IMR-90 (cell line): ENCODE data around the gene TTC16. TPM values are rescaled to one million over a fixed set of nuclear protein-coding genes. Genes with fewer than 3 reads are reported as not detected.

ENCODE experiments used
- ATAC-seq: fragments of 200-7000 bp; cut with Tn5 transposase; 2 replicates; pipeline ENCODE4 v1.9.1; 2020; ENCODE audit warnings: low read depth, mild to moderate bottlenecking, moderate library complexity
- BruUV-seq: library from RNA; stranded (reverse); fragments of 400-500 nt; replicated peaks from 2 replicates; lab custom pipeline; 2021; lab: Mats Ljungman, UMichigan
- CTCF ChIA-PET: fragments of 300-600 bp; formaldehyde crosslinking; extraction: SDS; loops from one replicate; lab custom pipeline; 2021; ENCODE audit warnings: antibody characterized with exemption; lab: Yijun Ruan, JAX
- POLR2A ChIA-PET: fragments of 300-600 bp; sonication (Branson Sonifier 250); formaldehyde crosslinking; loops from one replicate; lab custom pipeline; 2022; ENCODE audit warnings: antibody characterized with exemption; ENCODE audit not compliant: unreplicated experiment; lab: Charles Lee
- DNase-seq: peaks from one replicate; pipeline ENCODE4 v3.0.0; 2013
- H2AFZ ChIP-seq: replicated peaks from 2 replicates; pipeline ENCODE3; 2013; ENCODE audit warnings: low read length, mild to moderate bottlenecking; ENCODE audit not compliant: poor library complexity
- H2AK5ac ChIP-seq: 2 replicates; pipeline ENCODE4 v1.6.1; 2013; ENCODE audit warnings: low read depth, low read length, inconsistent platforms
- H2AK9ac ChIP-seq: replicated peaks from 2 replicates; pipeline ENCODE3; 2013; ENCODE audit warnings: mild to moderate bottlenecking, low read depth, low read length, moderate library complexity; ENCODE audit not compliant: poor library complexity
- H2BK120ac ChIP-seq: 2 replicates; pipeline ENCODE4 v1.6.1; 2013; ENCODE audit warnings: low read depth, low read length, inconsistent platforms
- H2BK15ac ChIP-seq: 3 replicates; pipeline ENCODE4 v1.6.1; 2013; ENCODE audit warnings: low read depth, low read length, inconsistent platforms
- H2BK20ac ChIP-seq: 2 replicates; pipeline ENCODE4 v1.6.1; 2013; ENCODE audit warnings: low read depth, mild to moderate bottlenecking, inconsistent platforms, low read length, moderate library complexity
- H2BK5ac ChIP-seq: 2 replicates; pipeline ENCODE4 v1.6.1; 2013; ENCODE audit warnings: mild to moderate bottlenecking, low read depth, low read length, inconsistent platforms; ENCODE audit not compliant: poor library complexity, severe bottlenecking
- H3K14ac ChIP-seq: replicated peaks from 2 replicates; pipeline ENCODE4 v1.6.1; 2013; ENCODE audit warnings: low read depth, low read length, inconsistent platforms
- H3K18ac ChIP-seq: 2 replicates; pipeline ENCODE4 v1.6.1; 2013; ENCODE audit warnings: low read depth, low read length, control low read depth
- H3K23ac ChIP-seq: 2 replicates; pipeline ENCODE4 v1.6.1; 2013; ENCODE audit warnings: low read depth, low read length, inconsistent platforms
- H3K27ac ChIP-seq: 2 replicates; pipeline ENCODE4 v1.5.1; 2013; ENCODE audit warnings: mild to moderate bottlenecking, control low read depth, low read length; ENCODE audit not compliant: insufficient read depth
- H3K27me3 ChIP-seq: 2 replicates; pipeline ENCODE4 v1.6.1; 2013; ENCODE audit warnings: low read length; ENCODE audit not compliant: control insufficient read depth, insufficient read depth
- H3K36me3 ChIP-seq: 2 replicates; pipeline ENCODE4 v1.6.1; 2013; ENCODE audit warnings: low read length, mixed read lengths; ENCODE audit not compliant: control insufficient read depth, insufficient read depth
- H3K4ac ChIP-seq: 2 replicates; pipeline ENCODE4 v1.6.1; 2013; ENCODE audit warnings: low read depth, low read length, inconsistent platforms
- H3K4me1 ChIP-seq: 2 replicates; pipeline ENCODE4 v1.6.1; 2013; ENCODE audit warnings: low read length, mixed read lengths; ENCODE audit not compliant: control insufficient read depth, insufficient read depth
- H3K4me2 ChIP-seq: 2 replicates; pipeline ENCODE4 v1.6.1; 2013; ENCODE audit warnings: low read depth, mild to moderate bottlenecking, control low read depth, low read length, moderate library complexity
- H3K4me3 ChIP-seq: 2 replicates; pipeline ENCODE4 v1.5.1; 2013; ENCODE audit warnings: low read depth, mild to moderate bottlenecking, control low read depth, low read length, moderate library complexity; ENCODE audit not compliant: insufficient read depth
- H3K56ac ChIP-seq: 2 replicates; pipeline ENCODE4 v1.6.1; 2013; ENCODE audit warnings: low read length, inconsistent platforms; ENCODE audit not compliant: insufficient read depth; ENCODE audit errors: extremely low read depth
- H3K79me1 ChIP-seq, 2 experiments: 2 replicates each; pipeline ENCODE4 v1.6.1; 2013; ENCODE audit warnings: low read length in 2 of 2, inconsistent platforms in 1 of 2, low read depth in 1 of 2
- H3K9ac ChIP-seq: 2 replicates; pipeline ENCODE4 v1.6.1; 2013; ENCODE audit warnings: low read depth, low read length, control low read depth
- H3K9me1 ChIP-seq: 2 replicates; pipeline ENCODE4 v1.6.1; 2013; ENCODE audit warnings: low read length, inconsistent platforms; ENCODE audit not compliant: insufficient read depth
- H3K9me3 ChIP-seq: 2 replicates; pipeline ENCODE4 v1.6.1; 2013; ENCODE audit warnings: low read length; ENCODE audit not compliant: control insufficient read depth, insufficient read depth
- H4K20me1 ChIP-seq: 2 replicates; pipeline ENCODE4 v1.6.1; 2013; ENCODE audit warnings: low read length, inconsistent platforms; ENCODE audit not compliant: insufficient read depth
- H4K5ac ChIP-seq: 2 replicates; pipeline ENCODE4 v1.6.1; 2013; ENCODE audit warnings: mild to moderate bottlenecking, low read depth, low read length, control low read depth
- H4K8ac ChIP-seq, 2 experiments: 2 replicates each; pipeline ENCODE4 v1.6.1; 2013; ENCODE audit warnings: low read depth in 2 of 2, low read length in 2 of 2, control low read depth in 1 of 2, inconsistent platforms in 1 of 2
- H4K91ac ChIP-seq: 2 replicates; pipeline ENCODE4 v1.6.1; 2013; ENCODE audit warnings: low read depth, low read length, inconsistent platforms; ENCODE audit not compliant: insufficient read depth
- BHLHE40 ChIP-seq: fragments of 150-350 bp; IDR thresholded peaks from 2 replicates; pipeline ENCODE4 v1.6.1; 2016; ENCODE audit warnings: mild to moderate bottlenecking, low read depth, low read length
- CEBPB ChIP-seq: IDR thresholded peaks from 2 replicates; pipeline ENCODE4 v1.6.1; 2012; ENCODE audit warnings: low read depth, low read length, improper control_type of control experiment
- CHD1 ChIP-seq: IDR thresholded peaks from 2 replicates; pipeline ENCODE4 v1.6.1; 2012; ENCODE audit warnings: low read depth, low read length, improper control_type of control experiment
- CTCF ChIP-seq: conservative IDR thresholded peaks from 2 replicates; pipeline ENCODE4 v1.5.1; 2012; ENCODE audit warnings: mild to moderate bottlenecking, low read depth, low read length, improper control_type of control experiment
- FOS ChIP-seq: fragments of 150-350 bp; IDR thresholded peaks from 2 replicates; pipeline ENCODE4 v1.6.1; 2016; ENCODE audit warnings: low read depth, low read length
- MAZ ChIP-seq: IDR thresholded peaks from 2 replicates; pipeline ENCODE4 v1.6.1; 2012; ENCODE audit warnings: low read depth, mild to moderate bottlenecking, low read length, improper control_type of control experiment, moderate library complexity, borderline replicate concordance
- MXI1 ChIP-seq: IDR thresholded peaks from 2 replicates; pipeline ENCODE4 v1.6.1; 2012; ENCODE audit warnings: low read depth, mild to moderate bottlenecking, low read length, moderate library complexity, borderline replicate concordance
- NFE2L2 ChIP-seq: fragments of 150-350 bp; IDR thresholded peaks from 2 replicates; pipeline ENCODE4 v1.6.1; 2016; ENCODE audit warnings: low read depth, mild to moderate bottlenecking, low read length
- POLR2A ChIP-seq: IDR thresholded peaks from 2 replicates; pipeline ENCODE4 v1.6.1; 2012; ENCODE audit warnings: mild to moderate bottlenecking, low read depth, low read length
- RAD21 ChIP-seq: IDR thresholded peaks from 2 replicates; pipeline ENCODE4 v1.6.1; 2012; ENCODE audit warnings: low read length, improper control_type of control experiment
- RCOR1 ChIP-seq: IDR thresholded peaks from 2 replicates; pipeline ENCODE4 v1.6.1; 2012; ENCODE audit warnings: mild to moderate bottlenecking, low read length, improper control_type of control experiment; ENCODE audit not compliant: insufficient replicate concordance
- RFX5 ChIP-seq: IDR thresholded peaks from 2 replicates; pipeline ENCODE4 v1.8.0; 2012; ENCODE audit warnings: low read depth, mild to moderate bottlenecking, low read length, moderate library complexity
- SMC3 ChIP-seq: fragments of 150-350 bp; IDR thresholded peaks from 2 replicates; pipeline ENCODE4 v1.6.1; 2016; ENCODE audit warnings: low read depth, mild to moderate bottlenecking, antibody characterized with exemption, low read length, moderate library complexity
- dilution Hi-C: fragments of 300-500 bp; cut with HindIII; formaldehyde crosslinking; loops from one replicate; pipeline ENCODE4 v1.14.3; 2018; ENCODE audit warnings: low sequenced_read_pairs; ENCODE audit not compliant: unreplicated experiment
- in situ Hi-C: fragments of 300-500 bp; cut with MboI; formaldehyde crosslinking; loops from 3 replicates; pipeline ENCODE4 v1.14.3; 2019; ENCODE audit warnings: low sequenced_read_pairs, inconsistent platforms, mixed read lengths
- intact Hi-C: fragments of 100-400 bp; cut with micrococcal nuclease; formaldehyde crosslinking; loops from 2 replicates; pipeline ENCODE4 v1.10.0; 2022
- polyA plus RNA-seq, 3 experiments: library from polyadenylated mRNA; depleted of rRNA; stranded (reverse); fragments of >200 nt; gene quantifications; 2 replicates each; pipeline ENCODE4 v1.2.3, GENCODE V29; 2012; ENCODE audit warnings: low replicate concordance in 1 of 3
- total RNA-seq: library from RNA; depleted of rRNA; stranded (reverse); fragments of >200 nt; gene quantifications from 2 replicates; pipeline ENCODE4 v1.2.3, GENCODE V29; 2012
- TF ChIP-seq, protein P1 (sequence below): fragments of 150-350 bp; IDR thresholded peaks from 2 replicates; pipeline ENCODE4 v1.6.1; 2017; ENCODE audit warnings: mild to moderate bottlenecking, antibody characterized with exemption, low read length, low read depth

The TTC16 gene
- total and polyA plus RNA-seq, 2 of the 4 experiments (the other 2 are of a cell fraction) = 0.02 TPM; not detected in 1

DNA sequence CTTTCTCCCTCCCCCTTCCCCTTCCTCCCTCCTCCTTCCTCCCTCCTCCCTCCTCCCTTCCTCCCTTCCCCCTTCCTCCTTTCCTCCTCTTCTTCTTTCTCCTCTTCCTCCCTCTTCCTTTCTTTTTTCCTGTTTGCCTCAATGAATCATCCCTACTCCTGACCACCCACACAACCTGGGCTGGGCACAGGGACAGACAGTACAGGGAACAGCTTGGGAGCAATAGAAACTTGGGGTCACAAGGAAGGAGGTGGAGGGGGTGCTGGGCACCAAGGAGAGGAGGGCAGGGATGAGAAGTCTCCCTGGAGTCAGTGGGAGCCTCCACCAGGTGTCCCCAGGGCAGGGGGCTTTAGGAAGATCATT is 5.0 kb downstream of the TTC16 start:
- ChIA-PET CTCF (no interaction called here), POLR2A (no interaction called here)
- Histone ChIP-seq H3K9me3 (no peaks in the 10 kb centered on the region), H4K91ac (no peak overlapping the region), H2AK9ac (no peak overlapping the region), H3K56ac (no peak overlapping the region), H3K9ac (no peak overlapping the region), H3K4me3 (no peak overlapping the region), H3K4me2 (no peak overlapping the region), H3K18ac (no peak overlapping the region), H2BK5ac (no peak overlapping the region), H3K14ac (no peak overlapping the region), H2BK20ac (no peak overlapping the region), H2BK15ac (no peak overlapping the region), H3K9me1 (no peaks in the 10 kb centered on the region; the same call in 1 of the 2 replicates), H3K4me1 (peaks cover 5% of the 10 kb centered on the region), H3K27ac (no peak overlapping the region), H3K36me3 (no peaks in the 10 kb centered on the region), H2BK120ac (no peak overlapping the region), H3K23ac (no peak overlapping the region), H2AK5ac (no peak overlapping the region), H3K27me3 (peaks cover 4% of the 10 kb centered on the region; the same call in 1 of the 2 replicates), H4K20me1 (no peaks in the 10 kb centered on the region), H3K4ac (no peak overlapping the region), H4K8ac (no peak overlapping the region), H4K5ac (no peak overlapping the region), H2AFZ (peak overlapping the region; percentile 61), H3K79me1 (no peaks in the 10 kb centered on the region)
- intact Hi-C loops = no loop called here
- no TSS peak for BruUV-seq
- dilution Hi-C loops = no loop called here
- ATAC-seq = no peak
- in situ Hi-C loops = no loop called here
- DNase-seq = no peak
- TF ChIP-seq, protein P1, sequence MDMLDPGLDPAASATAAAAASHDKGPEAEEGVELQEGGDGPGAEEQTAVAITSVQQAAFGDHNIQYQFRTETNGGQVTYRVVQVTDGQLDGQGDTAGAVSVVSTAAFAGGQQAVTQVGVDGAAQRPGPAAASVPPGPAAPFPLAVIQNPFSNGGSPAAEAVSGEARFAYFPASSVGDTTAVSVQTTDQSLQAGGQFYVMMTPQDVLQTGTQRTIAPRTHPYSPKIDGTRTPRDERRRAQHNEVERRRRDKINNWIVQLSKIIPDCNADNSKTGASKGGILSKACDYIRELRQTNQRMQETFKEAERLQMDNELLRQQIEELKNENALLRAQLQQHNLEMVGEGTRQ = no peak
- TF ChIP-seq NFE2L2 = no peak
- TF ChIP-seq RCOR1 = no peak
- TF ChIP-seq POLR2A = no peak
- TF ChIP-seq CEBPB = no peak
- TF ChIP-seq RFX5 = no peak
- TF ChIP-seq CHD1 = no peak
- no peak for TF ChIP-seq MAZ
- TF ChIP-seq MXI1 = no peak
- no peak for TF ChIP-seq CTCF
- TF ChIP-seq FOS = no peak
- no peak for TF ChIP-seq BHLHE40
- no peak for TF ChIP-seq SMC3
- TF ChIP-seq RAD21 = no peak
